IMR-90 (cell line): Measurements from ENCODE around the gene CST9. TPM values are rescaled to one million over a fixed set of nuclear protein-coding genes. Genes with fewer than 3 reads are reported as not detected.

Source experiments
- ATAC-seq: fragments of 200-7000 bp; cut with Tn5 transposase; 2 replicates; pipeline ENCODE4 v1.9.1; 2020; ENCODE audit warnings: low read depth, mild to moderate bottlenecking, moderate library complexity
- BruUV-seq: library from RNA; stranded (reverse); fragments of 400-500 nt; replicated peaks from 2 replicates; lab custom pipeline; 2021; lab: Mats Ljungman, UMichigan
- CTCF ChIA-PET: fragments of 300-600 bp; formaldehyde crosslinking; extraction: SDS; loops from one replicate; lab custom pipeline; 2021; ENCODE audit warnings: antibody characterized with exemption; lab: Yijun Ruan, JAX
- POLR2A ChIA-PET: fragments of 300-600 bp; sonication (Branson Sonifier 250); formaldehyde crosslinking; loops from one replicate; lab custom pipeline; 2022; ENCODE audit warnings: antibody characterized with exemption; ENCODE audit not compliant: unreplicated experiment; lab: Charles Lee
- DNase-seq: peaks from one replicate; pipeline ENCODE4 v3.0.0; 2013
- H2AFZ ChIP-seq: replicated peaks from 2 replicates; pipeline ENCODE3; 2013; ENCODE audit warnings: low read length, mild to moderate bottlenecking; ENCODE audit not compliant: poor library complexity
- H2AK5ac ChIP-seq: 2 replicates; pipeline ENCODE4 v1.6.1; 2013; ENCODE audit warnings: low read depth, low read length, inconsistent platforms
- H2AK9ac ChIP-seq: replicated peaks from 2 replicates; pipeline ENCODE3; 2013; ENCODE audit warnings: mild to moderate bottlenecking, low read depth, low read length, moderate library complexity; ENCODE audit not compliant: poor library complexity
- H2BK120ac ChIP-seq: 2 replicates; pipeline ENCODE4 v1.6.1; 2013; ENCODE audit warnings: low read depth, low read length, inconsistent platforms
- H2BK15ac ChIP-seq: 3 replicates; pipeline ENCODE4 v1.6.1; 2013; ENCODE audit warnings: low read depth, low read length, inconsistent platforms
- H2BK20ac ChIP-seq: 2 replicates; pipeline ENCODE4 v1.6.1; 2013; ENCODE audit warnings: low read depth, mild to moderate bottlenecking, inconsistent platforms, low read length, moderate library complexity
- H2BK5ac ChIP-seq: 2 replicates; pipeline ENCODE4 v1.6.1; 2013; ENCODE audit warnings: mild to moderate bottlenecking, low read depth, low read length, inconsistent platforms; ENCODE audit not compliant: poor library complexity, severe bottlenecking
- H3K14ac ChIP-seq: replicated peaks from 2 replicates; pipeline ENCODE4 v1.6.1; 2013; ENCODE audit warnings: low read depth, low read length, inconsistent platforms
- H3K18ac ChIP-seq: 2 replicates; pipeline ENCODE4 v1.6.1; 2013; ENCODE audit warnings: low read depth, low read length, control low read depth
- H3K23ac ChIP-seq: 2 replicates; pipeline ENCODE4 v1.6.1; 2013; ENCODE audit warnings: low read depth, low read length, inconsistent platforms
- H3K27ac ChIP-seq: 2 replicates; pipeline ENCODE4 v1.5.1; 2013; ENCODE audit warnings: mild to moderate bottlenecking, control low read depth, low read length; ENCODE audit not compliant: insufficient read depth
- H3K27me3 ChIP-seq: 2 replicates; pipeline ENCODE4 v1.6.1; 2013; ENCODE audit warnings: low read length; ENCODE audit not compliant: control insufficient read depth, insufficient read depth
- H3K36me3 ChIP-seq: 2 replicates; pipeline ENCODE4 v1.6.1; 2013; ENCODE audit warnings: low read length, mixed read lengths; ENCODE audit not compliant: control insufficient read depth, insufficient read depth
- H3K4ac ChIP-seq: 2 replicates; pipeline ENCODE4 v1.6.1; 2013; ENCODE audit warnings: low read depth, low read length, inconsistent platforms
- H3K4me1 ChIP-seq: 2 replicates; pipeline ENCODE4 v1.6.1; 2013; ENCODE audit warnings: low read length, mixed read lengths; ENCODE audit not compliant: control insufficient read depth, insufficient read depth
- H3K4me2 ChIP-seq: 2 replicates; pipeline ENCODE4 v1.6.1; 2013; ENCODE audit warnings: low read depth, mild to moderate bottlenecking, control low read depth, low read length, moderate library complexity
- H3K4me3 ChIP-seq: 2 replicates; pipeline ENCODE4 v1.5.1; 2013; ENCODE audit warnings: low read depth, mild to moderate bottlenecking, control low read depth, low read length, moderate library complexity; ENCODE audit not compliant: insufficient read depth
- H3K56ac ChIP-seq: 2 replicates; pipeline ENCODE4 v1.6.1; 2013; ENCODE audit warnings: low read length, inconsistent platforms; ENCODE audit not compliant: insufficient read depth; ENCODE audit errors: extremely low read depth
- H3K79me1 ChIP-seq, 2 experiments: 2 replicates each; pipeline ENCODE4 v1.6.1; 2013; ENCODE audit warnings: low read length in 2 of 2, inconsistent platforms in 1 of 2, low read depth in 1 of 2
- H3K9ac ChIP-seq: 2 replicates; pipeline ENCODE4 v1.6.1; 2013; ENCODE audit warnings: low read depth, low read length, control low read depth
- H3K9me1 ChIP-seq: 2 replicates; pipeline ENCODE4 v1.6.1; 2013; ENCODE audit warnings: low read length, inconsistent platforms; ENCODE audit not compliant: insufficient read depth
- H3K9me3 ChIP-seq: 2 replicates; pipeline ENCODE4 v1.6.1; 2013; ENCODE audit warnings: low read length; ENCODE audit not compliant: control insufficient read depth, insufficient read depth
- H4K20me1 ChIP-seq: 2 replicates; pipeline ENCODE4 v1.6.1; 2013; ENCODE audit warnings: low read length, inconsistent platforms; ENCODE audit not compliant: insufficient read depth
- H4K5ac ChIP-seq: 2 replicates; pipeline ENCODE4 v1.6.1; 2013; ENCODE audit warnings: mild to moderate bottlenecking, low read depth, low read length, control low read depth
- H4K8ac ChIP-seq, 2 experiments: 2 replicates each; pipeline ENCODE4 v1.6.1; 2013; ENCODE audit warnings: low read depth in 2 of 2, low read length in 2 of 2, control low read depth in 1 of 2, inconsistent platforms in 1 of 2
- H4K91ac ChIP-seq: 2 replicates; pipeline ENCODE4 v1.6.1; 2013; ENCODE audit warnings: low read depth, low read length, inconsistent platforms; ENCODE audit not compliant: insufficient read depth
- BHLHE40 ChIP-seq: fragments of 150-350 bp; IDR thresholded peaks from 2 replicates; pipeline ENCODE4 v1.6.1; 2016; ENCODE audit warnings: mild to moderate bottlenecking, low read depth, low read length
- CEBPB ChIP-seq: IDR thresholded peaks from 2 replicates; pipeline ENCODE4 v1.6.1; 2012; ENCODE audit warnings: low read depth, low read length, improper control_type of control experiment
- CHD1 ChIP-seq: IDR thresholded peaks from 2 replicates; pipeline ENCODE4 v1.6.1; 2012; ENCODE audit warnings: low read depth, low read length, improper control_type of control experiment
- CTCF ChIP-seq: conservative IDR thresholded peaks from 2 replicates; pipeline ENCODE4 v1.5.1; 2012; ENCODE audit warnings: mild to moderate bottlenecking, low read depth, low read length, improper control_type of control experiment
- ELK1 ChIP-seq: fragments of 150-350 bp; IDR thresholded peaks from 2 replicates; pipeline ENCODE4 v1.6.1; 2016; ENCODE audit warnings: low read depth, mild to moderate bottlenecking, low read length, moderate library complexity, borderline replicate concordance
- FOS ChIP-seq: fragments of 150-350 bp; IDR thresholded peaks from 2 replicates; pipeline ENCODE4 v1.6.1; 2016; ENCODE audit warnings: low read depth, low read length
- MAFK ChIP-seq: IDR thresholded peaks from 2 replicates; pipeline ENCODE4 v1.6.1; 2012; ENCODE audit warnings: low read depth, low read length, improper control_type of control experiment
- MXI1 ChIP-seq: IDR thresholded peaks from 2 replicates; pipeline ENCODE4 v1.6.1; 2012; ENCODE audit warnings: low read depth, mild to moderate bottlenecking, low read length, moderate library complexity, borderline replicate concordance
- NFE2L2 ChIP-seq: fragments of 150-350 bp; IDR thresholded peaks from 2 replicates; pipeline ENCODE4 v1.6.1; 2016; ENCODE audit warnings: low read depth, mild to moderate bottlenecking, low read length
- POLR2A ChIP-seq: IDR thresholded peaks from 2 replicates; pipeline ENCODE4 v1.6.1; 2012; ENCODE audit warnings: mild to moderate bottlenecking, low read depth, low read length
- RAD21 ChIP-seq: IDR thresholded peaks from 2 replicates; pipeline ENCODE4 v1.6.1; 2012; ENCODE audit warnings: low read length, improper control_type of control experiment
- RCOR1 ChIP-seq: IDR thresholded peaks from 2 replicates; pipeline ENCODE4 v1.6.1; 2012; ENCODE audit warnings: mild to moderate bottlenecking, low read length, improper control_type of control experiment; ENCODE audit not compliant: insufficient replicate concordance
- RFX5 ChIP-seq: IDR thresholded peaks from 2 replicates; pipeline ENCODE4 v1.8.0; 2012; ENCODE audit warnings: low read depth, mild to moderate bottlenecking, low read length, moderate library complexity
- SMC3 ChIP-seq: fragments of 150-350 bp; IDR thresholded peaks from 2 replicates; pipeline ENCODE4 v1.6.1; 2016; ENCODE audit warnings: low read depth, mild to moderate bottlenecking, antibody characterized with exemption, low read length, moderate library complexity
- USF2 ChIP-seq: fragments of 150-350 bp; IDR thresholded peaks from 2 replicates; pipeline ENCODE4 v1.6.1; 2017; ENCODE audit warnings: mild to moderate bottlenecking, antibody characterized with exemption, low read length, low read depth
- WGBS, 2 experiments: methylation state at CpG; one replicate each; pipeline versions ENCODE4 v1.1.5 to v1.1.7; 2013; ENCODE audit warnings: missing lambda C conversion rate in 2 of 2; ENCODE audit not compliant: insufficient read length in 1 of 2; ENCODE audit errors: extremely low coverage in 2 of 2; 5-methylcytosine and 5-hydroxymethylcytosine counted together
- dilution Hi-C: fragments of 300-500 bp; cut with HindIII; formaldehyde crosslinking; loops from one replicate; pipeline ENCODE4 v1.14.3; 2018; ENCODE audit warnings: low sequenced_read_pairs; ENCODE audit not compliant: unreplicated experiment
- in situ Hi-C: fragments of 300-500 bp; cut with MboI; formaldehyde crosslinking; loops from 3 replicates; pipeline ENCODE4 v1.14.3; 2019; ENCODE audit warnings: low sequenced_read_pairs, inconsistent platforms, mixed read lengths
- intact Hi-C: fragments of 100-400 bp; cut with micrococcal nuclease; formaldehyde crosslinking; loops from 2 replicates; pipeline ENCODE4 v1.10.0; 2022
- polyA plus RNA-seq, 3 experiments: library from polyadenylated mRNA; depleted of rRNA; stranded (reverse); fragments of >200 nt; gene quantifications; 2 replicates each; pipeline ENCODE4 v1.2.3, GENCODE V29; 2012; ENCODE audit warnings: low replicate concordance in 1 of 3
- total RNA-seq: library from RNA; depleted of rRNA; stranded (reverse); fragments of >200 nt; gene quantifications from 2 replicates; pipeline ENCODE4 v1.2.3, GENCODE V29; 2012

Gene CST9
- total and polyA plus RNA-seq, 2 of the 4 experiments (the other 2 are of a cell fraction), result not detected

- Histone ChIP-seq H4K8ac (no peak overlapping the region), H3K4me2 (no peak overlapping the region), H4K5ac (no peak overlapping the region), H3K14ac (no peak overlapping the region), H3K27me3 (no peaks in the 10 kb centered on the region), H2BK20ac (no peak overlapping the region), H3K79me1 (no peaks in the 10 kb centered on the region), H3K27ac (no peak overlapping the region), H2AK5ac (no peak overlapping the region), H3K4me1 (peaks cover 1% of the 10 kb centered on the region; the same call in 1 of the 2 replicates), H3K4ac (no peak overlapping the region), H3K18ac (no peak overlapping the region), H3K36me3 (no peaks in the 10 kb centered on the region), H3K56ac (no peak overlapping the region), H4K91ac (no peak overlapping the region), H3K23ac (no peak overlapping the region), H2BK15ac (no peak overlapping the region), H4K20me1 (no peaks in the 10 kb centered on the region), H3K9me3 (no peaks in the 10 kb centered on the region), H3K9me1 (no peaks in the 10 kb centered on the region; the same call in 1 of the 2 replicates), H2AK9ac (no peak overlapping the region), H3K4me3 (no peak overlapping the region), H3K9ac (no peak overlapping the region), H2BK5ac (no peak overlapping the region), H2BK120ac (no peak overlapping the region), H2AFZ (no peak overlapping the region)
- DNase-seq (no peak), ATAC-seq (no peak)
- BruUV-seq, result no TSS peak
- CTCF ChIA-PET, result no interaction called here
- intact Hi-C loops (no loop called here), dilution Hi-C loops (no loop called here), in situ Hi-C loops (loop anchor here (25.0 kb wide), 2 partner anchors 1636 to 1786 kb away; partner anchors contain the start of gene GINS1)
- WGBS, 2 experiments, result no CpG with 5 or more reads among the region's 4 CpGs
- POLR2A ChIA-PET, result no interaction called here
- TF ChIP-seq FOS (no peak), MAFK (no peak), RFX5 (no peak), ELK1 (no peak), CEBPB (no peak), RAD21 (no peak), CHD1 (no peak), BHLHE40 (no peak), MXI1 (no peak), POLR2A (no peak), NFE2L2 (no peak), RCOR1 (no peak), CTCF (no peak), SMC3 (no peak), USF2 (no peak)
These were observed 20.4 kb upstream of the CST9 start for GRCh38 chr20:23626040-23626620.
